Panc1 (cell line): ENCODE data around the gene TOM1.

Experiments used
- POLR2AphosphoS5 ChIP-seq: IDR thresholded peaks from 2 replicates; pipeline ENCODE4 v1.6.1; 2012; ENCODE audit warnings: mild to moderate bottlenecking, low read depth, low read length, moderate library complexity
- SIN3A ChIP-seq: IDR thresholded peaks from 2 replicates; pipeline ENCODE4 v1.6.1; 2012; ENCODE audit warnings: low read depth, mild to moderate bottlenecking, low read length, moderate library complexity, borderline replicate concordance; ENCODE audit not compliant: insufficient read depth
- TCF7L2 ChIP-seq: IDR thresholded peaks from 2 replicates; pipeline ENCODE4 v1.6.1; 2011; ENCODE audit warnings: mild to moderate bottlenecking, low read depth, low read length, inconsistent platforms
- TF ChIP-seq, protein P1 (sequence below): fragments of 450-650 bp; IDR thresholded peaks from 2 replicates; pipeline ENCODE4 v1.5.1; 2017; ENCODE audit warnings: mild to moderate bottlenecking
- TF ChIP-seq, protein P2 (sequence below), 2 experiments: IDR thresholded peaks; 2 replicates each; pipeline ENCODE4 v1.6.1; 2011 to 2012; ENCODE audit warnings: low read depth in 2 of 2, control low read depth in 1 of 2, low read length in 1 of 2, mild to moderate bottlenecking in 1 of 2, moderate library complexity in 1 of 2; ENCODE audit not compliant: insufficient read depth in 1 of 2

- TF ChIP-seq, protein P1, sequence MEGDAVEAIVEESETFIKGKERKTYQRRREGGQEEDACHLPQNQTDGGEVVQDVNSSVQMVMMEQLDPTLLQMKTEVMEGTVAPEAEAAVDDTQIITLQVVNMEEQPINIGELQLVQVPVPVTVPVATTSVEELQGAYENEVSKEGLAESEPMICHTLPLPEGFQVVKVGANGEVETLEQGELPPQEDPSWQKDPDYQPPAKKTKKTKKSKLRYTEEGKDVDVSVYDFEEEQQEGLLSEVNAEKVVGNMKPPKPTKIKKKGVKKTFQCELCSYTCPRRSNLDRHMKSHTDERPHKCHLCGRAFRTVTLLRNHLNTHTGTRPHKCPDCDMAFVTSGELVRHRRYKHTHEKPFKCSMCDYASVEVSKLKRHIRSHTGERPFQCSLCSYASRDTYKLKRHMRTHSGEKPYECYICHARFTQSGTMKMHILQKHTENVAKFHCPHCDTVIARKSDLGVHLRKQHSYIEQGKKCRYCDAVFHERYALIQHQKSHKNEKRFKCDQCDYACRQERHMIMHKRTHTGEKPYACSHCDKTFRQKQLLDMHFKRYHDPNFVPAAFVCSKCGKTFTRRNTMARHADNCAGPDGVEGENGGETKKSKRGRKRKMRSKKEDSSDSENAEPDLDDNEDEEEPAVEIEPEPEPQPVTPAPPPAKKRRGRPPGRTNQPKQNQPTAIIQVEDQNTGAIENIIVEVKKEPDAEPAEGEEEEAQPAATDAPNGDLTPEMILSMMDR = no peak
- TF ChIP-seq POLR2AphosphoS5 (no peak), TCF7L2 (no peak), SIN3A (no peak)
- TF ChIP-seq, protein P2, sequence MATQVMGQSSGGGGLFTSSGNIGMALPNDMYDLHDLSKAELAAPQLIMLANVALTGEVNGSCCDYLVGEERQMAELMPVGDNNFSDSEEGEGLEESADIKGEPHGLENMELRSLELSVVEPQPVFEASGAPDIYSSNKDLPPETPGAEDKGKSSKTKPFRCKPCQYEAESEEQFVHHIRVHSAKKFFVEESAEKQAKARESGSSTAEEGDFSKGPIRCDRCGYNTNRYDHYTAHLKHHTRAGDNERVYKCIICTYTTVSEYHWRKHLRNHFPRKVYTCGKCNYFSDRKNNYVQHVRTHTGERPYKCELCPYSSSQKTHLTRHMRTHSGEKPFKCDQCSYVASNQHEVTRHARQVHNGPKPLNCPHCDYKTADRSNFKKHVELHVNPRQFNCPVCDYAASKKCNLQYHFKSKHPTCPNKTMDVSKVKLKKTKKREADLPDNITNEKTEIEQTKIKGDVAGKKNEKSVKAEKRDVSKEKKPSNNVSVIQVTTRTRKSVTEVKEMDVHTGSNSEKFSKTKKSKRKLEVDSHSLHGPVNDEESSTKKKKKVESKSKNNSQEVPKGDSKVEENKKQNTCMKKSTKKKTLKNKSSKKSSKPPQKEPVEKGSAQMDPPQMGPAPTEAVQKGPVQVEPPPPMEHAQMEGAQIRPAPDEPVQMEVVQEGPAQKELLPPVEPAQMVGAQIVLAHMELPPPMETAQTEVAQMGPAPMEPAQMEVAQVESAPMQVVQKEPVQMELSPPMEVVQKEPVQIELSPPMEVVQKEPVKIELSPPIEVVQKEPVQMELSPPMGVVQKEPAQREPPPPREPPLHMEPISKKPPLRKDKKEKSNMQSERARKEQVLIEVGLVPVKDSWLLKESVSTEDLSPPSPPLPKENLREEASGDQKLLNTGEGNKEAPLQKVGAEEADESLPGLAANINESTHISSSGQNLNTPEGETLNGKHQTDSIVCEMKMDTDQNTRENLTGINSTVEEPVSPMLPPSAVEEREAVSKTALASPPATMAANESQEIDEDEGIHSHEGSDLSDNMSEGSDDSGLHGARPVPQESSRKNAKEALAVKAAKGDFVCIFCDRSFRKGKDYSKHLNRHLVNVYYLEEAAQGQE (IDR thresholded peaks at IDR 0.05; ENCODE audit: insufficient read depth in 1 of 2, low read depth in 2 of 2, low read length in 1 of 2) = no peak
These were observed 15.6 kb downstream of the TOM1 start for GRCh38 chr22:35315141-35315854.
